HepG2 (cell line): Measurements from ENCODE around the gene PTPRO. TPM values are rescaled to one million over a fixed set of nuclear protein-coding genes. Genes with fewer than 3 reads are reported as not detected.

ENCODE experiments used
- CEBPB ChIP-seq: IDR thresholded peaks from 2 replicates; pipeline ENCODE4 v1.6.1; 2011; ENCODE audit warnings: low read depth, low read length, improper control_type of control experiment, borderline replicate concordance
- GATAD2A ChIP-seq: IDR thresholded peaks from 2 replicates; pipeline ENCODE4 v1.6.1; 2016
- HMGXB4 ChIP-seq, 2 experiments: sonication (generic) in 1 of 2; formaldehyde crosslinking in 1 of 2; IDR thresholded peaks; 2 replicates each; pipeline versions ENCODE4 v1.4.0 to v1.6.1; 2018 to 2020; ENCODE audit warnings: missing genetic modification reagents in 2 of 2, borderline replicate concordance in 1 of 2, low read depth in 1 of 2, mild to moderate bottlenecking in 1 of 2, missing biosample characterization in 1 of 2
- KAT8 ChIP-seq: IDR thresholded peaks from 2 replicates; pipeline ENCODE4 v1.6.1; 2016; ENCODE audit warnings: missing genetic modification reagents, missing compliant biosample characterization
- KMT2B ChIP-seq: IDR thresholded peaks from 2 replicates; pipeline ENCODE4 v1.6.1; 2016; ENCODE audit warnings: missing genetic modification reagents, missing compliant biosample characterization
- RAD21 ChIP-seq: fragments of 450-650 bp; formaldehyde crosslinking; IDR thresholded peaks from 2 replicates; pipeline ENCODE4 v1.5.0; 2020; ENCODE audit warnings: mild to moderate bottlenecking
- RORA ChIP-seq: sonication (generic); formaldehyde crosslinking; IDR thresholded peaks from 2 replicates; pipeline ENCODE4 v1.5.0; 2020; ENCODE audit warnings: mild to moderate bottlenecking, missing genetic modification reagents, moderate library complexity
- SALL2 ChIP-seq: sonication (generic); formaldehyde crosslinking; IDR thresholded peaks from 2 replicates; pipeline ENCODE4 v1.8.1; 2023; ENCODE audit warnings: mild to moderate bottlenecking, missing genetic modification reagents, inconsistent platforms
- SMAD3 ChIP-seq: sonication (generic); formaldehyde crosslinking; IDR thresholded peaks from 2 replicates; pipeline ENCODE4 v1.4.0; 2020; ENCODE audit warnings: missing genetic modification reagents
- STAG1 ChIP-seq: sonication (generic); formaldehyde crosslinking; IDR thresholded peaks from 2 replicates; pipeline ENCODE4 v1.4.0; 2020; ENCODE audit warnings: missing genetic modification reagents
- ZFP1 ChIP-seq: IDR thresholded peaks from 2 replicates; pipeline ENCODE4 v1.6.1; 2016
- ZNF124 ChIP-seq: sonication (generic); formaldehyde crosslinking; IDR thresholded peaks from 2 replicates; pipeline ENCODE4 v1.4.0; 2020; ENCODE audit warnings: missing genetic modification reagents
- ZNF205 ChIP-seq: IDR thresholded peaks from 2 replicates; pipeline ENCODE4 v1.6.1; 2018; ENCODE audit warnings: missing biosample characterization, missing genetic modification reagents
- ZNF329 ChIP-seq: sonication (generic); formaldehyde crosslinking; IDR thresholded peaks from 2 replicates; pipeline ENCODE4 v1.9.0; 2021; ENCODE audit warnings: low read depth, mild to moderate bottlenecking, missing genetic modification reagents
- ZNF614 ChIP-seq: IDR thresholded peaks from 2 replicates; pipeline ENCODE4 v1.6.1; 2018; ENCODE audit warnings: missing biosample characterization, missing genetic modification reagents, inconsistent platforms, borderline replicate concordance
- polyA plus RNA-seq, 8 experiments: library from polyadenylated mRNA; depleted of rRNA in 3 of 8; stranded (reverse) in 7 of 8; unstranded in 1 of 8; fragments of >200 nt; fragmentation: Illumina TruSeq in 4 of 8; extraction: Trizol in 4 of 8; gene quantifications; 2 replicates each; pipeline versions ENCODE4 v1.2.1 to v1.2.3, GENCODE V29; 2011 to 2016; ENCODE audit warnings: low read depth in 4 of 8, missing spikeins in 1 of 8, mixed read lengths in 1 of 8; ENCODE audit not compliant: insufficient read depth in 1 of 8
- total RNA-seq, 5 experiments: library from RNA; depleted of rRNA; stranded (reverse); fragments of >200 nt; fragmentation: Illumina TruSeq; extraction: Trizol; gene quantifications; 2 replicates each; pipeline ENCODE4 v1.2.3, GENCODE V29; 2016; ENCODE audit warnings: low read depth in 1 of 5
- TF ChIP-seq, protein P1 (sequence below): sonication (generic); IDR thresholded peaks from 2 replicates; pipeline ENCODE4 v1.6.1; 2016; ENCODE audit warnings: low read depth, borderline replicate concordance
- TF ChIP-seq, protein P2 (sequence below): sonication (generic); formaldehyde crosslinking; IDR thresholded peaks from 2 replicates; pipeline ENCODE4 v1.5.0; 2020; ENCODE audit warnings: mild to moderate bottlenecking, missing genetic modification reagents, moderate library complexity

PTPRO gene
- total and polyA plus RNA-seq, 2 of the 13 experiments (the other 11 are each of a cell fraction or from before 2014, with no cell fraction given): 0.04 TPM; not detected in 1

GRCh38 chr12:15590180-15590826 lies 268.0 kb downstream of the PTPRO start (continued):
- TF ChIP-seq ZNF329 (CRISPR knock-in tag) (no peak), KAT8 (CRISPR knock-in tag) (0 out of 2 replicates have a peak, but pooled peaks have one; percentile 32), GATAD2A (peak; percentile 41; the same call in 1 of the 2 replicates), ZFP1 (CRISPR knock-in tag) (no peak), KMT2B (CRISPR knock-in tag) (peak; percentile 52), STAG1 (CRISPR knock-in tag) (peak; percentile 95), HMGXB4 (CRISPR knock-in tag; IDR thresholded peaks at IDR 0.05; ENCODE audit: borderline replicate concordance in 1 of 2, low read depth in 1 of 2) (peak in 1 of 2 experiments; percentile 64; a peak in 1 of 4 replicates), ZNF205 (0 out of 2 replicates have a peak, but pooled peaks have one; percentile 44), SALL2 (0 out of 2 replicates have a peak, but pooled peaks have one; percentile 38), CEBPB (no peak), ZNF124 (CRISPR knock-in tag) (0 out of 2 replicates have a peak, but pooled peaks have one; percentile 38), SMAD3 (peak; percentile 56; the same call in 1 of the 2 replicates), RAD21 (CRISPR knock-in tag) (peak; percentile 85), ZNF614 (CRISPR knock-in tag) (0 out of 2 replicates have a peak, but pooled peaks have one; percentile 30), RORA (no peak)
- TF ChIP-seq, protein P1, sequence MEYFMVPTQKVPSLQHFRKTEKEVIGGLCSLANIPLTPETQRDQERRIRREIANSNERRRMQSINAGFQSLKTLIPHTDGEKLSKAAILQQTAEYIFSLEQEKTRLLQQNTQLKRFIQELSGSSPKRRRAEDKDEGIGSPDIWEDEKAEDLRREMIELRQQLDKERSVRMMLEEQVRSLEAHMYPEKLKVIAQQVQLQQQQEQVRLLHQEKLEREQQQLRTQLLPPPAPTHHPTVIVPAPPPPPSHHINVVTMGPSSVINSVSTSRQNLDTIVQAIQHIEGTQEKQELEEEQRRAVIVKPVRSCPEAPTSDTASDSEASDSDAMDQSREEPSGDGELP: peak; percentile 92
- TF ChIP-seq, protein P2, sequence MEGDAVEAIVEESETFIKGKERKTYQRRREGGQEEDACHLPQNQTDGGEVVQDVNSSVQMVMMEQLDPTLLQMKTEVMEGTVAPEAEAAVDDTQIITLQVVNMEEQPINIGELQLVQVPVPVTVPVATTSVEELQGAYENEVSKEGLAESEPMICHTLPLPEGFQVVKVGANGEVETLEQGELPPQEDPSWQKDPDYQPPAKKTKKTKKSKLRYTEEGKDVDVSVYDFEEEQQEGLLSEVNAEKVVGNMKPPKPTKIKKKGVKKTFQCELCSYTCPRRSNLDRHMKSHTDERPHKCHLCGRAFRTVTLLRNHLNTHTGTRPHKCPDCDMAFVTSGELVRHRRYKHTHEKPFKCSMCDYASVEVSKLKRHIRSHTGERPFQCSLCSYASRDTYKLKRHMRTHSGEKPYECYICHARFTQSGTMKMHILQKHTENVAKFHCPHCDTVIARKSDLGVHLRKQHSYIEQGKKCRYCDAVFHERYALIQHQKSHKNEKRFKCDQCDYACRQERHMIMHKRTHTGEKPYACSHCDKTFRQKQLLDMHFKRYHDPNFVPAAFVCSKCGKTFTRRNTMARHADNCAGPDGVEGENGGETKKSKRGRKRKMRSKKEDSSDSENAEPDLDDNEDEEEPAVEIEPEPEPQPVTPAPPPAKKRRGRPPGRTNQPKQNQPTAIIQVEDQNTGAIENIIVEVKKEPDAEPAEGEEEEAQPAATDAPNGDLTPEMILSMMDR: peak; percentile 89
